Measurements from ENCODE around the gene TERT. TPM values are rescaled to one million over a fixed set of nuclear protein-coding genes. Genes with fewer than 3 reads are reported as not detected.

Gene TERT
- total and polyA plus RNA-seq, 2 donors (not counting 1 experiment from before 2014, with no cell fraction given), result 0.24 to 0.39 TPM

GRCh38 chr5:1239505-1240251 is 55.2 kb downstream of the TERT start:
- Histone ChIP-seq H3K9me3 (ENCODE audit: control extremely low read depth in 1 of 3, control insufficient read depth in 2 of 3, insufficient read depth in 1 of 3, low read length in 2 of 3) (peaks cover 0 to 26% (median 16%) of the 10 kb centered on the region in 3 donors), H3K79me2 (ENCODE audit: control insufficient read depth, insufficient read depth, low read length) (no peaks in the 10 kb centered on the region), H3K36me3 (replicated peaks in 1 of 2; ENCODE audit: control extremely low read depth in 1 of 2, control insufficient read depth in 1 of 2, extremely low read depth in 1 of 2, insufficient read depth in 2 of 2, low read length in 1 of 2) (no peaks in the 10 kb centered on the region), H3K4me3 (ENCODE audit: control extremely low read depth in 1 of 5, extremely low read depth in 1 of 5, insufficient read depth in 1 of 5, low read depth in 2 of 5, low read length in 4 of 5) (no peak overlapping the region), H3K27me3 (replicated peaks in 1 of 4; ENCODE audit: control extremely low read depth in 1 of 4, control insufficient read depth in 3 of 4, insufficient read depth in 4 of 4, low read length in 3 of 4) (no peaks in the 10 kb centered on the region), H3K4me2 (replicated peaks; ENCODE audit: low read depth, low read length, poor library complexity, severe bottlenecking) (no peak overlapping the region), H3K9ac (ENCODE audit: low read length) (no peak overlapping the region), H4K20me1 (ENCODE audit: control insufficient read depth, insufficient read depth, low read length, poor library complexity, severe bottlenecking) (no peaks in the 10 kb centered on the region), H2AFZ (ENCODE audit: insufficient read depth, low read depth, low read length, poor library complexity, severe bottlenecking) (no peak overlapping the region), H3K27ac (ENCODE audit: low read length in 2 of 2) (no peak overlapping the region), H3K4me1 (ENCODE audit: control insufficient read depth in 2 of 2, insufficient read depth in 2 of 2, low read length in 2 of 2) (no peaks in the 10 kb centered on the region)
- H3K27ac Mint-ChIP-seq, result no peak overlapping the region
- POLR2A ChIA-PET, result no interaction called here
- H3K4me3 Mint-ChIP-seq, result no peak overlapping the region
- TF ChIP-seq EZH2 (IDR thresholded peaks at IDR 0.05; ENCODE audit: borderline replicate concordance, insufficient read depth, low read depth, low read length, poor library complexity, severe bottlenecking) (no peak), CTCF (IDR thresholded peaks at IDR 0.05) (no peak)
- H3K4me1 Mint-ChIP-seq, result no peaks in the 10 kb centered on the region
- H3K27me3 Mint-ChIP-seq, result no peaks in the 10 kb centered on the region
- intact Hi-C loops (cut with micrococcal nuclease), result no loop called here
- ATAC-seq (ENCODE audit: low read depth) (no peak), DNase-seq (no peak)
- peaks cover 9% of the 10 kb centered on the region for H3K9me3 Mint-ChIP-seq (ENCODE audit: insufficient read depth)
- WGBS (ENCODE audit: insufficient coverage), result 78% methylated on average over 19 of the region's 22 CpGs
- CTCF ChIA-PET, result no interaction called here

- Histone ChIP-seq H3K79me2 (ENCODE audit: control insufficient read depth, insufficient read depth, low read length) (no peaks in the 10 kb centered on the region), H3K4me3 (ENCODE audit: control extremely low read depth in 1 of 5, extremely low read depth in 1 of 5, insufficient read depth in 1 of 5, low read depth in 2 of 5, low read length in 4 of 5) (no peak overlapping the region), H3K4me2 (replicated peaks; ENCODE audit: low read depth, low read length, poor library complexity, severe bottlenecking) (no peak overlapping the region), H3K9ac (ENCODE audit: low read length) (no peak overlapping the region), H3K36me3 (replicated peaks in 1 of 2; ENCODE audit: control extremely low read depth in 1 of 2, control insufficient read depth in 1 of 2, extremely low read depth in 1 of 2, insufficient read depth in 2 of 2, low read length in 1 of 2) (no peaks in the 10 kb centered on the region), H3K9me3 (ENCODE audit: control extremely low read depth in 1 of 3, control insufficient read depth in 2 of 3, insufficient read depth in 1 of 3, low read length in 2 of 3) (peaks cover 0 to 33% (median 16%) of the 10 kb centered on the region in 3 donors), H4K20me1 (ENCODE audit: control insufficient read depth, insufficient read depth, low read length, poor library complexity, severe bottlenecking) (no peaks in the 10 kb centered on the region), H3K27me3 (replicated peaks in 1 of 4; ENCODE audit: control extremely low read depth in 1 of 4, control insufficient read depth in 3 of 4, insufficient read depth in 4 of 4, low read length in 3 of 4) (peaks cover 0 to 3% (median 0%) of the 10 kb centered on the region in 4 experiments), H3K27ac (ENCODE audit: low read length in 2 of 2) (no peak overlapping the region), H3K4me1 (ENCODE audit: control insufficient read depth in 2 of 2, insufficient read depth in 2 of 2, low read length in 2 of 2) (no peaks in the 10 kb centered on the region), H2AFZ (ENCODE audit: insufficient read depth, low read depth, low read length, poor library complexity, severe bottlenecking) (no peak overlapping the region)
- intact Hi-C loops (cut with micrococcal nuclease), result no loop called here
- DNase-seq (no peak), ATAC-seq (ENCODE audit: low read depth) (no peak)
- Mint-ChIP-seq H3K27ac (no peak overlapping the region), H3K4me1 (no peaks in the 10 kb centered on the region), H3K4me3 (no peak overlapping the region), H3K27me3 (no peaks in the 10 kb centered on the region), H3K9me3 (ENCODE audit: insufficient read depth) (peaks cover 9% of the 10 kb centered on the region)
- no CpG with 5 or more reads among the region's 1 CpG for WGBS (ENCODE audit: insufficient coverage)
- TF ChIP-seq CTCF (IDR thresholded peaks at IDR 0.05), result no peak
- no peak for TF ChIP-seq EZH2 (IDR thresholded peaks at IDR 0.05; ENCODE audit: borderline replicate concordance, insufficient read depth, low read depth, low read length, poor library complexity, severe bottlenecking)
- ChIA-PET CTCF (no interaction called here), POLR2A (no interaction called here)
Observed at GRCh38 chr5:1235838-1236237, 59.0 kb downstream of the TERT start.
